ENCODE results near the gene MAN1A2. TPM values are rescaled to one million over a fixed set of nuclear protein-coding genes. Genes with fewer than 3 reads are reported as not detected.

MAN1A2 gene
- total RNA-seq, 1 donor from 2014 or later = 42.7 TPM

DNA sequence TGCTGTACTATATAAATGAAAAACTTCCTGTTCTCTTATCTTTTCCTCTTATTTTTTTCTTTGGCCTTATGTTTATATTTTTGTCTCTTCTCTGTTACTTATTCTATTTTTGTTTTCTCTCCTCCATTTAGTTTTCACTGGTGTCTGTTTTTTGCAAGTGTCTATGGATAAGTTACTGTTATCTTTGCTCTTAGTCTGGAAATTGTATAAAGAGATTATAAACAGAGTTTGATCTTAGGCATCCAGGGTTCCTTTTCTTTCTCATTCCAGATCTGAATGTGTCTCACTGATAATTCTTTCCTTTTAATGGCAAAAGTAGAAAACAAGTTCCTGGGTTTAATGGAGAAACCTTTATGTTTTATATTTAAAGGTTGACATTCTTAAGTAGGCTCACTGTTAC lies 34.5 kb downstream of the MAN1A2 start:
- no peak for DNase-seq (ENCODE audit: low spot score)
- Mint-ChIP-seq H3K27ac (ENCODE audit: unreplicated experiment) (no peak overlapping the region), H3K27me3 (ENCODE audit: low read depth) (no peaks in the 10 kb centered on the region), H3K4me1 (ENCODE audit: low read depth) (no peaks in the 10 kb centered on the region), H3K9me3 (ENCODE audit: low read depth) (peaks cover 7% of the 10 kb centered on the region), H3K36me3 (ENCODE audit: low read depth) (peaks cover 18% of the 10 kb centered on the region), H3K4me3 (ENCODE audit: unreplicated experiment) (no peak overlapping the region)
- TF ChIP-seq, protein P1, sequence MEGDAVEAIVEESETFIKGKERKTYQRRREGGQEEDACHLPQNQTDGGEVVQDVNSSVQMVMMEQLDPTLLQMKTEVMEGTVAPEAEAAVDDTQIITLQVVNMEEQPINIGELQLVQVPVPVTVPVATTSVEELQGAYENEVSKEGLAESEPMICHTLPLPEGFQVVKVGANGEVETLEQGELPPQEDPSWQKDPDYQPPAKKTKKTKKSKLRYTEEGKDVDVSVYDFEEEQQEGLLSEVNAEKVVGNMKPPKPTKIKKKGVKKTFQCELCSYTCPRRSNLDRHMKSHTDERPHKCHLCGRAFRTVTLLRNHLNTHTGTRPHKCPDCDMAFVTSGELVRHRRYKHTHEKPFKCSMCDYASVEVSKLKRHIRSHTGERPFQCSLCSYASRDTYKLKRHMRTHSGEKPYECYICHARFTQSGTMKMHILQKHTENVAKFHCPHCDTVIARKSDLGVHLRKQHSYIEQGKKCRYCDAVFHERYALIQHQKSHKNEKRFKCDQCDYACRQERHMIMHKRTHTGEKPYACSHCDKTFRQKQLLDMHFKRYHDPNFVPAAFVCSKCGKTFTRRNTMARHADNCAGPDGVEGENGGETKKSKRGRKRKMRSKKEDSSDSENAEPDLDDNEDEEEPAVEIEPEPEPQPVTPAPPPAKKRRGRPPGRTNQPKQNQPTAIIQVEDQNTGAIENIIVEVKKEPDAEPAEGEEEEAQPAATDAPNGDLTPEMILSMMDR (IDR thresholded peaks at IDR 0.05) = no peak

DNA sequence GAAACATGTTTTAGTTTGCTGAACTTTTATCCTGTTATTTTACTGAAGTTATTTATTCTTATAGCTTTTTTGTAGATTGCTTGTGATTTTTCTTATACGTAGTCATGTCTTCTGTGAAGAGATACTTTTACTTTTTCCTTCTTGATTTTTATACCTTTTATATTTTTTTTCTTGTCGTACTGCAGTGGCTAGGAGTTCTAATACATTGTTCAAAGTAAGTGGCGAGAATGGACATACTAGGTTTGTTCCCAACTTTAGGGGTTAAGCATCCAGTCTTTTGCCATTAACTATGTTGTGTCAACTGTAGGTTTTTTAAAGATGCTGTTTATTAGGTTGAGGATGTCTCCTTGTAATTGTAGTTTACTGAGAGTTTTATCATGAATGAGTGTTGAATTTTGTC lies 36.3 kb downstream of the MAN1A2 start:
- Mint-ChIP-seq H3K9me3 (ENCODE audit: low read depth) (peaks cover 7% of the 10 kb centered on the region), H3K36me3 (ENCODE audit: low read depth) (peaks cover 17% of the 10 kb centered on the region), H3K27me3 (ENCODE audit: low read depth) (no peaks in the 10 kb centered on the region), H3K4me1 (ENCODE audit: low read depth) (no peaks in the 10 kb centered on the region), H3K4me3 (ENCODE audit: unreplicated experiment) (no peak overlapping the region), H3K27ac (ENCODE audit: unreplicated experiment) (no peak overlapping the region)
- no peak for DNase-seq (ENCODE audit: low spot score)
- TF ChIP-seq, protein P1 (IDR thresholded peaks at IDR 0.05) = no peak

GRCh38 chr1:117405042-117405441 lies 37.8 kb downstream of the MAN1A2 start:
- TF ChIP-seq, protein P1 (IDR thresholded peaks at IDR 0.05) = no peak
- H3K9me3 Mint-ChIP-seq (ENCODE audit: low read depth) = peaks cover 7% of the 10 kb centered on the region
- no peak for DNase-seq (ENCODE audit: low spot score)
- no peak overlapping the region for H3K27ac Mint-ChIP-seq (ENCODE audit: unreplicated experiment)
- no peaks in the 10 kb centered on the region for H3K27me3 Mint-ChIP-seq (ENCODE audit: low read depth)
- H3K4me1 Mint-ChIP-seq (ENCODE audit: low read depth) = no peaks in the 10 kb centered on the region
- no peak overlapping the region for H3K4me3 Mint-ChIP-seq (ENCODE audit: unreplicated experiment)
- H3K36me3 Mint-ChIP-seq (ENCODE audit: low read depth) = peaks cover 17% of the 10 kb centered on the region

DNA sequence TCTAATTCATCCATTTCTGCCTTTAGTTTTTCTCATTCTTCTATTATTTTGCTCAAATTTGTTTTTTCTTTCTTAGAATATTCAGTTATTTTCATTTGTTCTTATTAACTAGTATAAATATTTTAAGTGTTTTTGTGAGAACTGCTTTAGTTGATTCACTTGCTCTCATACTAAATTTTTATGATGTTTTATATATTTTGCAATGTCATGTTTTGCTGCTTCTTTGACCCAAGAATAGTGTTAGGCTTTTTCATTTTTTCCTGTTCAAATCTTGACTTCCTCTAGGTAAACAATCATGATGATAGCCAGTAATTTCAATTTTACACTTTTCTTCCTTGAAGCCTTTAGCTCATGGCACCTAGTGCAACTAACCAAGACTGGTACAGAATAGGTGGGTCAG lies 45.2 kb downstream of the MAN1A2 start:
- Mint-ChIP-seq H3K27ac (ENCODE audit: unreplicated experiment) (no peak overlapping the region), H3K4me1 (ENCODE audit: low read depth) (no peaks in the 10 kb centered on the region), H3K4me3 (ENCODE audit: unreplicated experiment) (no peak overlapping the region), H3K9me3 (ENCODE audit: low read depth) (no peaks in the 10 kb centered on the region), H3K36me3 (ENCODE audit: low read depth) (peaks cover 19% of the 10 kb centered on the region), H3K27me3 (ENCODE audit: low read depth) (no peaks in the 10 kb centered on the region)
- DNase-seq (ENCODE audit: low spot score) = no peak
- TF ChIP-seq, protein P1 (IDR thresholded peaks at IDR 0.05) = no peak

- DNase-seq (ENCODE audit: low spot score) = no peak
- Mint-ChIP-seq H3K4me3 (ENCODE audit: unreplicated experiment) (no peak overlapping the region), H3K4me1 (ENCODE audit: low read depth) (no peaks in the 10 kb centered on the region), H3K36me3 (ENCODE audit: low read depth) (peaks cover 19% of the 10 kb centered on the region), H3K27ac (ENCODE audit: unreplicated experiment) (no peak overlapping the region), H3K27me3 (ENCODE audit: low read depth) (no peaks in the 10 kb centered on the region), H3K9me3 (ENCODE audit: low read depth) (no peaks in the 10 kb centered on the region)
- TF ChIP-seq, protein P1 (IDR thresholded peaks at IDR 0.05) = no peak
Measured at GRCh38 chr1:117413412-117413811, 46.2 kb downstream of the MAN1A2 start.

Measured in chondrocyte (in vitro differentiated cells).